Keratinocyte (primary cell): ENCODE data around the gene DLGAP1. TPM values are rescaled to one million over a fixed set of nuclear protein-coding genes. Genes with fewer than 3 reads are reported as not detected.

Experiments
- DNase-seq: peaks from one replicate; pipeline ENCODE4 v3.0.0-alpha.2; 2011; ENCODE audit warnings: low read depth, missing footprints, low spot score
- FAIRE-seq: peaks from 2 replicates; lab custom pipeline; 2011; peaks lifted over from hg19 to GRCh38; lab: Jason Lieb, UNC
- H2AFZ ChIP-seq: 2 replicates; pipeline ENCODE4 v1.6.0; 2012; ENCODE audit warnings: low read length, control low read depth, inconsistent platforms; ENCODE audit not compliant: control insufficient read depth
- H3K27ac ChIP-seq: 2 replicates; pipeline ENCODE4 v1.5.1; 2011; ENCODE audit warnings: low read length; ENCODE audit not compliant: control insufficient read depth, insufficient read depth
- H3K27me3 ChIP-seq: 3 replicates; pipeline ENCODE4 v1.6.0; 2011; ENCODE audit warnings: low read length; ENCODE audit not compliant: control insufficient read depth, insufficient read depth; ENCODE audit errors: extremely low read depth
- H3K36me3 ChIP-seq, 2 experiments: 2 replicates in 1 of 2; 3 replicates in 1 of 2; pipeline ENCODE4 v1.5.1; 2011; ENCODE audit warnings: low read length in 2 of 2, mild to moderate bottlenecking in 1 of 2; ENCODE audit not compliant: control insufficient read depth in 2 of 2, insufficient read depth in 2 of 2; ENCODE audit errors: extremely low read depth in 1 of 2
- H3K4me1 ChIP-seq: 3 replicates; pipeline ENCODE4 v1.5.1; 2011; ENCODE audit warnings: low read length; ENCODE audit not compliant: control insufficient read depth, insufficient read depth; ENCODE audit errors: extremely low read depth
- H3K4me2 ChIP-seq: 3 replicates; pipeline ENCODE4 v1.6.0; 2011; ENCODE audit warnings: low read depth, low read length; ENCODE audit not compliant: control insufficient read depth, insufficient read depth; ENCODE audit errors: extremely low read depth
- H3K4me3 ChIP-seq, 3 experiments: fragments of 200-600 bp in 1 of 3; sonication (generic) in 1 of 3; 2 replicates in 2 of 3; 3 replicates in 1 of 3; pipeline ENCODE4 v1.5.1; 2011 to 2016; ENCODE audit warnings: low read length in 3 of 3, mild to moderate bottlenecking in 3 of 3, control low read depth in 2 of 3, inconsistent platforms in 1 of 3, low read depth in 1 of 3, mixed read lengths in 1 of 3, mixed run types in 1 of 3, moderate library complexity in 1 of 3; ENCODE audit not compliant: control insufficient read depth in 2 of 3, insufficient read depth in 2 of 3; ENCODE audit errors: extremely low read depth in 1 of 3
- H3K79me2 ChIP-seq: 2 replicates; pipeline ENCODE4 v1.6.0; 2012; ENCODE audit warnings: low read length; ENCODE audit not compliant: control insufficient read depth, insufficient read depth
- H3K9ac ChIP-seq: 3 replicates; pipeline ENCODE4 v1.6.0; 2011; ENCODE audit warnings: low read length; ENCODE audit not compliant: control insufficient read depth, insufficient read depth; ENCODE audit errors: extremely low read depth
- H3K9me1 ChIP-seq: 3 replicates; pipeline ENCODE4 v1.6.0; 2011; ENCODE audit warnings: low read length; ENCODE audit not compliant: control insufficient read depth, insufficient read depth; ENCODE audit errors: extremely low read depth
- H3K9me3 ChIP-seq: 2 replicates; pipeline ENCODE4 v1.5.1; 2012; ENCODE audit warnings: low read depth, low read length; ENCODE audit not compliant: control insufficient read depth
- H4K20me1 ChIP-seq: 3 replicates; pipeline ENCODE4 v1.6.0; 2011; ENCODE audit warnings: low read length; ENCODE audit not compliant: control insufficient read depth, insufficient read depth; ENCODE audit errors: extremely low read depth
- EZH2 ChIP-seq: IDR thresholded peaks from one replicate; pipeline ENCODE4 v1.6.1; 2012; ENCODE audit warnings: inconsistent platforms, mild to moderate bottlenecking, low read length, moderate library complexity
- dilution Hi-C: fragments of 300-500 bp; cut with MboI; formaldehyde crosslinking; loops from one replicate; pipeline ENCODE4 v1.7.0; 2020; ENCODE audit warnings: low sequenced_read_pairs; ENCODE audit not compliant: extremely low pct_ligation_motif_present
- polyA plus RNA-seq, 5 experiments: library from polyadenylated mRNA; depleted of rRNA in 3 of 5; stranded (reverse) in 3 of 5; stranded (forward) in 1 of 5; unstranded in 1 of 5; fragments of >200 nt; gene quantifications; 1 replicate in 1 of 5; 2 replicates in 3 of 5; 3 replicates in 1 of 5; pipeline versions ENCODE4 v1.2.1 to v1.2.3, GENCODE V29; 2011 to 2012; ENCODE audit warnings: missing spikeins in 2 of 5, low read depth in 1 of 5, low replicate concordance in 1 of 5
- TF ChIP-seq, protein P1 (sequence below), 3 experiments: IDR thresholded peaks in 1 of 3; conservative IDR thresholded peaks in 1 of 3; optimal IDR thresholded peaks in 1 of 3; 2 replicates in 2 of 3; 3 replicates in 1 of 3; pipeline versions ENCODE3 to v1.5.1; 2011; ENCODE audit warnings: low read length in 3 of 3, mild to moderate bottlenecking in 3 of 3, moderate library complexity in 2 of 3, control low read depth in 1 of 3, inconsistent platforms in 1 of 3; ENCODE audit not compliant: insufficient read depth in 2 of 3; ENCODE audit errors: extremely low read depth in 1 of 3

DLGAP1 gene
- polyA plus RNA-seq, 1 donor (not counting 4 experiments of a cell fraction or from before 2014, with no cell fraction given), result not detected

DNA sequence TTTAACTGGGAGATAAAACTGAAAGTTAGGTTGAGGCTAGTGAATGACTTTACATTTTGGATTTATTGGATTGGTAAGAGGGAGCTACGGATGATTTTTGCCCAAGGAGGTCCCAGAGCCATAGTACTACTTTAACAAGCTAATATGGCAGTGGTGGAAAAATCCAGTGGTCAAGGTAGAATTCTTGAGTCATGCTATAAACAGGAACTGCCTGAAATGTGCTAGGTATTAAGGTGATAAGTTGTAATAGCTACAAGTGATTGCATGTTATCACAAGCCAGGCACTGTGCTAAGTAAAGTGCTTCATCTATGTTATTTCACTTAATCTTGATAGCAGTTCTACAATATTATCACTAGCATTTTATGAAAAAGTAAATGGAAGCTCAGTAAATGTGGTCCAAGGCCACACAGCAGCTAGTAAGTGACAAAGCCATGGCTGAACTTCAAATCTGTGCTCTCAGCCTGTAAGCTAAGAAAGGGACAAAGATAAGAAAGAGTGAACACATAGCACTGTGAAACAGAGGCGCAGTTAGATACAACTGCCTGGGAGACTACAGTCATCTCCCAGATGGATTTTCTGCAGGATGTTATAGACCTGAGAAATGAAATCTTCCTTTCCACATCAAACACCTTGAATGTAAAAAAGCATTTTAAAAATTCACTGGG, 535.6 kb downstream of the DLGAP1 start:
- FAIRE-seq, result peak; percentile 82
- Histone ChIP-seq H3K79me2 (no peaks in the 10 kb centered on the region), H3K4me2 (peak overlapping the region; percentile 6), H3K27ac (no peak overlapping the region), H3K4me3 (no peak overlapping the region), H3K27me3 (no peaks in the 10 kb centered on the region), H3K9me3 (no peaks in the 10 kb centered on the region), H2AFZ (peak overlapping the region; percentile 6), H3K9me1 (no peaks in the 10 kb centered on the region), H3K36me3 (no peaks in the 10 kb centered on the region), H4K20me1 (no peaks in the 10 kb centered on the region), H3K4me1 (peaks cover 21% of the 10 kb centered on the region), H3K9ac (no peak overlapping the region)
- dilution Hi-C loops, result no loop called here
- DNase-seq, result no peak
- TF ChIP-seq, protein P1, sequence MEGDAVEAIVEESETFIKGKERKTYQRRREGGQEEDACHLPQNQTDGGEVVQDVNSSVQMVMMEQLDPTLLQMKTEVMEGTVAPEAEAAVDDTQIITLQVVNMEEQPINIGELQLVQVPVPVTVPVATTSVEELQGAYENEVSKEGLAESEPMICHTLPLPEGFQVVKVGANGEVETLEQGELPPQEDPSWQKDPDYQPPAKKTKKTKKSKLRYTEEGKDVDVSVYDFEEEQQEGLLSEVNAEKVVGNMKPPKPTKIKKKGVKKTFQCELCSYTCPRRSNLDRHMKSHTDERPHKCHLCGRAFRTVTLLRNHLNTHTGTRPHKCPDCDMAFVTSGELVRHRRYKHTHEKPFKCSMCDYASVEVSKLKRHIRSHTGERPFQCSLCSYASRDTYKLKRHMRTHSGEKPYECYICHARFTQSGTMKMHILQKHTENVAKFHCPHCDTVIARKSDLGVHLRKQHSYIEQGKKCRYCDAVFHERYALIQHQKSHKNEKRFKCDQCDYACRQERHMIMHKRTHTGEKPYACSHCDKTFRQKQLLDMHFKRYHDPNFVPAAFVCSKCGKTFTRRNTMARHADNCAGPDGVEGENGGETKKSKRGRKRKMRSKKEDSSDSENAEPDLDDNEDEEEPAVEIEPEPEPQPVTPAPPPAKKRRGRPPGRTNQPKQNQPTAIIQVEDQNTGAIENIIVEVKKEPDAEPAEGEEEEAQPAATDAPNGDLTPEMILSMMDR (optimal IDR thresholded peaks at IDR 0.05 in 1 of 3, IDR thresholded peaks at IDR 0.05 in 1 of 3, conservative IDR thresholded peaks at IDR 0.05 in 1 of 3; ENCODE audit: extremely low read depth in 1 of 3, insufficient read depth in 2 of 3, low read length in 3 of 3), result no peak
- no peak for TF ChIP-seq EZH2

GRCh38 chr18:3916082-3916481, 539.0 kb downstream of the DLGAP1 start:
- Histone ChIP-seq H3K79me2 (no peaks in the 10 kb centered on the region), H3K9me1 (no peaks in the 10 kb centered on the region), H3K4me1 (peaks cover 14% of the 10 kb centered on the region), H3K36me3 (no peaks in the 10 kb centered on the region), H3K9me3 (no peaks in the 10 kb centered on the region), H3K27ac (no peak overlapping the region), H4K20me1 (no peaks in the 10 kb centered on the region), H3K4me3 (no peak overlapping the region), H3K4me2 (no peak overlapping the region), H3K9ac (no peak overlapping the region), H2AFZ (no peak overlapping the region), H3K27me3 (no peaks in the 10 kb centered on the region)
- TF ChIP-seq EZH2, result no peak
- TF ChIP-seq, protein P1 (optimal IDR thresholded peaks at IDR 0.05 in 1 of 3, IDR thresholded peaks at IDR 0.05 in 1 of 3, conservative IDR thresholded peaks at IDR 0.05 in 1 of 3; ENCODE audit: extremely low read depth in 1 of 3, insufficient read depth in 2 of 3, low read length in 3 of 3), result no peak
- DNase-seq (no peak), FAIRE-seq (peak; percentile 20)
- dilution Hi-C loops, result no loop called here
